AG04450 (cell line): ENCODE measurements around the gene CACNB2. TPM values are rescaled to one million over a fixed set of nuclear protein-coding genes. Genes with fewer than 3 reads are reported as not detected.
A peak's percentile ranks its signal among the peaks of the same experiment; 100 is the strongest.
"Not testable (repeated sequence)": the region's sequence is repeated elsewhere in the genome, so short reads cannot be mapped to it uniquely, and the experiment has no call there.

Source experiments
- CTCF ChIA-PET: fragments of 300-600, 350-600 bp; formaldehyde crosslinking; extraction: SDS; loops from one replicate; lab custom pipeline; 2022; ENCODE audit warnings: antibody characterized with exemption, inconsistent platforms; lab: Charles Lee
- POLR2A ChIA-PET: fragments of 350-600 bp; formaldehyde crosslinking; extraction: SDS; loops from one replicate; lab custom pipeline; 2021; ENCODE audit warnings: antibody characterized with exemption, inconsistent platforms; lab: Yijun Ruan, JAX
- DNase-seq: peaks from one replicate; pipeline ENCODE4 v3.0.0-alpha.2; 2011; ENCODE audit warnings: low read depth, low spot score
- H3K27ac ChIP-seq: one replicate; pipeline ENCODE4 v1.5.1; 2012; ENCODE audit warnings: low read depth, low read length, control low read depth
- H3K27me3 ChIP-seq: one replicate; pipeline ENCODE4 v1.6.0; 2012; ENCODE audit warnings: low read length; ENCODE audit not compliant: control insufficient read depth, insufficient read depth
- H3K4me3 ChIP-seq: 2 replicates; pipeline ENCODE4 v1.5.1; 2011; ENCODE audit warnings: mild to moderate bottlenecking, low read depth, low read length, control low read depth
- H3K9me3 ChIP-seq: 2 replicates; pipeline ENCODE4 v1.5.1; 2012; ENCODE audit warnings: low read length; ENCODE audit not compliant: control insufficient read depth, insufficient read depth
- polyA plus RNA-seq: library from polyadenylated mRNA; depleted of rRNA; stranded (reverse); fragments of >200 nt; gene quantifications from 2 replicates; pipeline ENCODE4 v1.2.3, GENCODE V29; 2011
- TF ChIP-seq, protein P1 (sequence below): IDR thresholded peaks from 2 replicates; pipeline ENCODE4 v1.5.1; 2011; ENCODE audit warnings: low read depth, low read length, control low read depth, inconsistent platforms

The CACNB2 gene
- polyA plus RNA-seq, 1 experiment, result 0.76 TPM

DNA sequence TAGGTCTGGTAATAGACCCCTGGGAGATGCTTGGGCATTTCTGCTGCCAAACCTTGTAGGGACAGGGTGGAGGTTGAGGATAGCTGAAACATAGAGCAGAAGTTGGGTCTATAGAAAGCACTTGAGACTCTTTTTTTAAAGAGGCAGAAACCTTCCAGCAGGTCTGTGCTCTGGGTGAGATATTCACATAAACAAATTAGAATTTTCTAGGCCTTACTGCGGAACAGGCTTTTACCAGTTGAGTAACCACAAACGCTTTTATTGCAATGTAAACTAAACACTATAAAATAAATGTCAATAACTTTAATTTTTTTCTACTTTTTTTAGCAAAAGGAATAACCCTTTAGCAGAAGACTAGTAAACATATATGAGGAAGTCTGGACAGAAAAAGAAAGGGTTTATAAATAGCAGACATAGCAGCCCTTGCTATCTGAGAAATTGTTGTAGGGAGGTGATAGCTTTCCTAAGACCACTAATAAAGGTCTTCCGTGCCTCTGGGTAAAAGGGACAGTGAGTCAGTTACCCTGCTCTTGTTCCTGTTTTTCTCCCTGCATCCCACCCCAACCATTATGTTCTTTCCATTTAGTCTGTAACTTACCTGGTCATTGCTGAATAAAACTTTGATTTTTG lies 38.7 kb downstream of the CACNB2 start:
- Histone ChIP-seq H3K27me3 (no peaks in the 10 kb centered on the region), H3K9me3 (no peaks in the 10 kb centered on the region), H3K4me3 (no peak overlapping the region), H3K27ac (no peak overlapping the region)
- DNase-seq, result no peak
- TF ChIP-seq, protein P1, sequence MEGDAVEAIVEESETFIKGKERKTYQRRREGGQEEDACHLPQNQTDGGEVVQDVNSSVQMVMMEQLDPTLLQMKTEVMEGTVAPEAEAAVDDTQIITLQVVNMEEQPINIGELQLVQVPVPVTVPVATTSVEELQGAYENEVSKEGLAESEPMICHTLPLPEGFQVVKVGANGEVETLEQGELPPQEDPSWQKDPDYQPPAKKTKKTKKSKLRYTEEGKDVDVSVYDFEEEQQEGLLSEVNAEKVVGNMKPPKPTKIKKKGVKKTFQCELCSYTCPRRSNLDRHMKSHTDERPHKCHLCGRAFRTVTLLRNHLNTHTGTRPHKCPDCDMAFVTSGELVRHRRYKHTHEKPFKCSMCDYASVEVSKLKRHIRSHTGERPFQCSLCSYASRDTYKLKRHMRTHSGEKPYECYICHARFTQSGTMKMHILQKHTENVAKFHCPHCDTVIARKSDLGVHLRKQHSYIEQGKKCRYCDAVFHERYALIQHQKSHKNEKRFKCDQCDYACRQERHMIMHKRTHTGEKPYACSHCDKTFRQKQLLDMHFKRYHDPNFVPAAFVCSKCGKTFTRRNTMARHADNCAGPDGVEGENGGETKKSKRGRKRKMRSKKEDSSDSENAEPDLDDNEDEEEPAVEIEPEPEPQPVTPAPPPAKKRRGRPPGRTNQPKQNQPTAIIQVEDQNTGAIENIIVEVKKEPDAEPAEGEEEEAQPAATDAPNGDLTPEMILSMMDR, result no peak
- ChIA-PET CTCF (interaction anchor here (0.6 kb wide), 1 partner anchor 46 kb away, joined by 4 read pairs; no protein-coding TSS in a partner anchor), POLR2A (interaction anchor here (0.6 kb wide), 1 partner anchor 34 kb away, joined by 3 read pairs; no protein-coding TSS in a partner anchor)

DNA sequence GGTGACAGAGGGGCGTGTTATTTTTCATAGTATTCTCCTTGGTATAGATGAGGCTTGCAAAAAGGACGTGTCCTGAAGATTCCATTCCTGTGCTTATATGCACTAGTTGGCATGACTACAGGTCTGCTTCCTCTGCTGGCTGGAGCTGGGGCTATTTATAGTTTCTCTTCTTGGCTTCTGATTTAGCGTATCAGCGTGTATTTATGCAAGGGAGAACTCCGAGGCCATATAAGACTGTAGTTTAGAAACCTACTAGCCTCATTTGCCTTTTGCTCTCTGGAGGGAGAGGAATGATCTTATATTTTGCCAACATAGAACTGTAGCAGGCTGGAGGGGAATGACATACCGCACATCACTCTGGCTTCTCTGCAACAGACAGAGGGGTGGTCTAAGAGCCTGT lies 39.7 kb downstream of the CACNB2 start:
- DNase-seq, result no peak
- ChIA-PET POLR2A (no interaction called here), CTCF (no interaction called here)
- Histone ChIP-seq H3K9me3 (no peaks in the 10 kb centered on the region), H3K27ac (peak overlapping the region; percentile 25), H3K4me3 (peak overlapping the region; percentile 15; the same call in 1 of the 2 replicates), H3K27me3 (no peaks in the 10 kb centered on the region)
- TF ChIP-seq, protein P1, result no peak

DNA sequence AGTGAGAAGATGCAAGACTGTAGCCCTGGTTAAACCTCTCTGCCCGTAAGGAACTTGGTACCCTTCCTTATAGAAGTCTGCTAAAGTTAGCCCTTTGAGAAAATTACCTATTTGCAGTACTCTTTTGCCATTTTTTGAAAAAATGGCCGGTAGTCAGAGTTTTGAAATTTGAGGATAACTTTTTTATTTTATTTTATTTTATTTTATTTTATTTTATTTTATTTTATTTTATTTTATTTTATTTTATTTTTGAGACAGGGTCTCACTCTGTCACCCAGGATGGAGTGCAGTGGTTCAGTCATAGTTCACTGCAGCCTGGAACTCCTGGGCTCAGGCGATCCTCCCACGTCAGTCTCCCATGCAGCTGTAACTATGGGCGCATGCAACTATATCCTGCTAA lies 41.2 kb downstream of the CACNB2 start:
- CTCF ChIA-PET, POLR2A ChIA-PET: not testable (repeated sequence)

DNA sequence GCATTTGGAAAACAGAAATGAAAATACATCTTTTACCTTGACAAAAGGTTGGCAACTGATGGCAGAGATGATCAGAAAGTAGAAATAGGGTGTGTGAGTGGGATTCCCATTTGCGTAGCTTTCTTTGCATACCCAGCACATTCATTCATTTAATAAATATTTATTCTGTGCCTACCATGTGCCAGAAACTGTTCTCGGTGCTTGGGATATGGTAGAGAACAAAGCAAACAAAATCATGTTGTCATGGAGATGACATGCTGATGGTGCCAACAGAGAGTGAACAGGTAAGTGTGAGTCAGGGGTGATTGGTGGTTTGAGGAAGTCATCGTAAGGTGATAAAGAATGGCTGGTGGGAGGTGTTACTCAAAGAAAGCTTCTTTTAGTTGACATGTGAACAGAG lies 45.4 kb downstream of the CACNB2 start:
- Histone ChIP-seq H3K27ac (no peak overlapping the region), H3K4me3 (no peak overlapping the region), H3K9me3 (no peaks in the 10 kb centered on the region), H3K27me3 (no peaks in the 10 kb centered on the region)
- TF ChIP-seq, protein P1, result no peak
- ChIA-PET CTCF (interaction anchor here (0.5 to 1.8 kb wide), 3 partner anchors 31 to 341 kb away, joined by 3 to 6 read pairs (median 4); no protein-coding TSS in a partner anchor), POLR2A (no interaction called here)
- DNase-seq, result no peak

More for the DNA sequence above, 41.2 kb downstream of the CACNB2 start:
- not testable (repeated sequence) for H3K27me3 ChIP-seq, H3K9me3 ChIP-seq, H3K27ac ChIP-seq, DNase-seq, H3K4me3 ChIP-seq

DNA sequence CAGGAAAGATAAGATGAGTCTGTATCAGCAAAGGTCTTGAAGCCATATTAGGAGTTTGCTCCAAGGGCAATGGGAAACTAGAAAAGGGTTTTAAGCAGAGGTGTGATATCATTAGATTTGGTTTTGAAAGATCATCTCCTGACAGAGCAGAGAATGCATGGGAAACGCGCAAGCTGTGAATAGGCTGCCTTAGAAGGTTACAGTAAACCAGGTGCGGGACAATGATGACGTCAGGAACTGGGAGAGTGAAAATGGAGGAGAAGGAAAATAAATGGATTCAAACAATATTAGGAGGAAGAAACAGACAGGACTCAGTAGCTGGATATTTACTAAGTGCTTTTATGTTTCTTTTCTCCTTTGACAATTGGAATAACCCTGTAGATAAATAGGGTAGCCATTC lies 50.6 kb downstream of the CACNB2 start:
- no peak overlapping the region for H3K4me3 ChIP-seq
- H3K27me3 ChIP-seq, result no peaks in the 10 kb centered on the region
- ChIA-PET POLR2A (no interaction called here), CTCF (no interaction called here)
- TF ChIP-seq, protein P1, result no peak
- no peaks in the 10 kb centered on the region for H3K9me3 ChIP-seq
- DNase-seq, result no peak
- no peak overlapping the region for H3K27ac ChIP-seq
